ENCODE data around the gene LMO1.

Gene LMO1

DNA sequence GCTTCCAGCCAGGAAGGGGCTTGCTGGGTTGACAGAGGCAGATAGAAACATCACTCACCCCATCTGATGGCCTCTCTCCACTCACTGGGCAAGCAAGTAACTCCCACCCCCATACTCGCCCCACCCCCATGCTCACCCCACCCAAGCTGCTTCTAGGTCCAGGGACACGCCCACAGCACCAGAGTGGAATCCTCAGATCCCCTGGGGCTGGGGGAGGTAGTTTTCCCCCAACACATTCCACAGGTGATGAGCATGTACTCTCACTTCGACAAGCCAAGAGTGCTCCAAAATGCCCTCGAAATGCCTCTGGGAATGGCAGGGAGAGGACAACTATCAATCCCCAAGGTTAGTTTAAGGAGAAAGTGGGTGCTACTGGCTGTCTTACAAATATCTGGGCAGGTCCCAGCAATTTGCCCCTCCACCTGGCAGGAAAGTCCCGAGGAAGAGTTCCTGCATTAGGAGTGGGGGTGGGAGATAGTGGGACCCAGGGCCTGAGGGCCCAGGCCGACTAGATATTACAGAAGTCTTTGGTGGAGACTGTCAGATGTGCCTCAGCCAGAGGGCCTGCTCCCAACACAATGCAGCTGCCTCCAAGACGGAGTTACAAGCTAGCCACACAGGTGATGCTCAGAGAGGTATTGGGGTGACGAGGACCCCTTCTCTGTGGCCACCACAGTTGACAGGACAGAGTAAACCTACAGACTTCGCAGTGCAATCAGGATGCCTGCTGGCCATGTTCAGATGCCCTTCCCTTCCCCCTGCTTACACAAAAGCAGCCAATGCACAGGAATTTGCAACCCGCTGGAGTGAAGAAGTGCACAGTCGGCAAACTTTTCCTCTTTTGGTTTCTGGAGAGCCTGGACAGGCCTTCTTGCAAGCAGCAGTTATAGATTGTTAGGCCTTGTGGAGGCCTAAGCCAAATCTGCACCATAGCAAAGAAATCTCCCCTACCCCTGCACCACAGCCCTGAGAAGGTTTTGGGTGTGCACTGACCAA is 2.9 kb upstream of the LMO1 start:
- in situ Hi-C loops (cut with HindIII; ENCODE audit: low sequenced_read_pairs) = no loop called here

DNA sequence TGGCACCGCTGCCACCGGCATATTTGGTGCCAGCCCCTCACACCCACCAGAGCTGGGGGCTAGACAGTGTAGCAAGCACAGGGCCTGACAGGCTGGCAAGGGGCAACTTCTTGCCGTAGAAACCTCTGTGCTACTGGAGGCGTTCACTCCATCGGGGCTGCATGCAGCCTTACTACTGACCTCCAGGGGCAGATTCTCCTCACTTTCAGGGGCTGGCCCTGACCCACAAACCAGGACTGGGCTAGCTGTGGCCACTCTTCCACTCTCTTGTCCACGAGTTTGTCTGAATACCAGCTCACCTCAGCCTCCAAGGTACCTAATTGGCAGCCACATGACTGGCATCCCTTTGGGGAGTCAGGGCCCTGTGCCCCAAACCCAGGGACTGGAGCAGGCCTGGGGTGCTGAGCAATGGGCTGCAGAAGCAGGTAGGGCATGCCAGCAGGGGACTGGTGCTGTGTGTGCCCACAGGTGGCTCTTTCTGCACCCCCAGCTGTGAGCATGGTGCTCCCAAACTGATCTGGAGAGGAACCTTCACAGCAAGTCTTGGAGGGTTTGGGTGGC is 2.1 kb upstream of the LMO1 start:
- in situ Hi-C loops (cut with HindIII; ENCODE audit: low sequenced_read_pairs) = no loop called here

- in situ Hi-C loops (cut with HindIII; ENCODE audit: low sequenced_read_pairs) = no loop called here
Measured at GRCh38 chr11:8263109-8263768, 439 bp downstream of the LMO1 start.

DNA sequence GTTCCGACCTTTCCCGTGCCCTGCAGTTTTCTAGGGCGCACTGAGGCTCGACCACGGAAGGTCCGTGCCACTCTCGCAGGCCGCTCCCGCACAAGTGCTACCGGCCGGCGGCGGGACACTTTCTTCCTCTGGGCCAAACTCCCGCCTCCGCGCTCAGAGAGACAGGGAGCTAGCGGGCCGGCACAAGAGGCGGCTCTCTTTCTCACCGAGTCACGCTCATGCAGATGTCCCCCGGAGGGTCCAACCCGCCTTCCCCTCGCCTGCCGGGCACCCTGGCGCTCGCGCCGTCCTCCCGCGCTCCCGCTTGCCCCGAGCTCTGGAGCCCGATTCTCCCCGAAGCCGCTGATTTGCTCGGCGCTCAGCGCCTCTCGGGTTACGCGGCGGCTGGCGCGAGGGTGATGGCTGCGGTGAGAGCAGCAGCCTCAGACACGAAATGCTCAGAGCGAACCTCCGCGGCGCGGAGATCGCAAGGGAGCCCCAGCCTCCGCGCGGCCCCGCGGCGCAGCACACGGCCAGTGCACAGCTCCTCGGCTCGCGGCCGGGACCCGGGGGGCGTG is 1.0 kb downstream of the LMO1 start:
- in situ Hi-C loops (cut with HindIII; ENCODE audit: low sequenced_read_pairs) = no loop called here

DNA sequence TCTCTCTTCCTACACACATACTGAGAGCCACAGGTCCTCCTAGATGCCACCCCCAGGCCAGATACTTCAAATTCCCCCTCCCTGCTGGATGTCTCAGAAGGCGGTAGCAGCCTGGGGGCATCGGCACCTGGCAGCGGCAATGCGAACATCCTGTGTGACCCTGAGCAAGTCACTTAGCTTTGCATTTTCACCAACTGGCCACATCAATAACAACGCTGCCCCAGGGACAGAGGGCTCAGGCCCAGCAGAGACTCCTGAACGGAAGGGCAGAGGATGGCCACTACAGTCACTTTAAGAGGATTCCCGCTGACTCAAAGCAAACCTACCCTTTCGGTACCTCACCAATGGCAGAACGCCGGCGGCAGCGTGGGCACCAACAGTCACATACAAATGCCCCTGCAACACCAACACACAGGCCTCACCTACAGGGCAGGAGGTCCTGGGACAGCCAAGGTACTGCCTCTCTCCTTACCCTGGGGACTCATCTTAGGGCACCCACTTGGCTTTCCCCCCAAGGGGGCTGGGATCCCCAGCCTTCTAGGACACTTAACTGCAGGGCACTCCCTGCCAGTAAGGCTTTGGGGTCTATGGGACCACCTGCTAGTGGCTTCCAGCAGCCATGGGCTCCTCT is 1.6 kb downstream of the LMO1 start:
- in situ Hi-C loops (cut with HindIII; ENCODE audit: low sequenced_read_pairs) = no loop called here

GRCh38 chr11:8261291-8261690 is 2.4 kb downstream of the LMO1 start:
- in situ Hi-C loops (cut with HindIII; ENCODE audit: low sequenced_read_pairs) = no loop called here

DNA sequence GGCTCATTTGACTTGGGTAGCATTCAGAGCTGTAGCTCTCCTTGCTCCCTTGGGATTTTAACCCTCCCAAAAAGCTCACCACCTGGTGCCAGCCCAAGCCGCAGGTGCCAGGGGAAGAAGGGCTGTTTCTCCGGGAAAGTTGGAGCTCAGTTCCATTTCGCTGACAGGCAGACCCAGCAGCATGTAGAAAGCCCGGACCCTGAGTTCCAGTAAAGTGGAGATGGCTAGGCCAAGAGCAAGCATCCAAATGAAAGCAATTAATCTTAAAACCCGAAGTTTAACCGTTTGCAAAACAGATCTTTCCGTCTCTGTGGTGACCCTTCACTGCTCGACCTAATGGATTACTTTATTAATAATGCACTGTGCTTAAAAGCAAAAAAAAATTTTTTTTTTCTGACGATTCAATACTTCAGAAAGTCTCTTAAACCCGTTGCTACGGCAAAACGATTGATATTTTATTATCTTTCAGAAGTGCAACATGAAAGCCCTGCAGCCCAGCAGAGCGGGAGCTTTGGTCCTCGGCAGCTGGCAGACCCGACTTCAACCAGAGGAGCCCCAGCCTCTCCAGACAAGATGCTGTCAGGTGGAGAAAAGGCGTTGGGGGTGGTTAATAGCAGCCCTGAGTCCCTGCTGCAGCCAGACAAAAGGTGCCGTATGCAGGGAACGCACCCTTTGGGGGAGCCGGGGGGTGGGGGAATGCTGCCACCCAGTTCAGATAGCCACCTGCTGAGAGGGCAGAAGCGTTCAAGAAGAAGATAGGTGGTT is 3.3 kb downstream of the LMO1 start:
- in situ Hi-C loops (cut with HindIII; ENCODE audit: low sequenced_read_pairs) = no loop called here

- in situ Hi-C loops (cut with HindIII; ENCODE audit: low sequenced_read_pairs) = no loop called here
Measured at GRCh38 chr11:8259306-8259959, 4.2 kb downstream of the LMO1 start.

DNA sequence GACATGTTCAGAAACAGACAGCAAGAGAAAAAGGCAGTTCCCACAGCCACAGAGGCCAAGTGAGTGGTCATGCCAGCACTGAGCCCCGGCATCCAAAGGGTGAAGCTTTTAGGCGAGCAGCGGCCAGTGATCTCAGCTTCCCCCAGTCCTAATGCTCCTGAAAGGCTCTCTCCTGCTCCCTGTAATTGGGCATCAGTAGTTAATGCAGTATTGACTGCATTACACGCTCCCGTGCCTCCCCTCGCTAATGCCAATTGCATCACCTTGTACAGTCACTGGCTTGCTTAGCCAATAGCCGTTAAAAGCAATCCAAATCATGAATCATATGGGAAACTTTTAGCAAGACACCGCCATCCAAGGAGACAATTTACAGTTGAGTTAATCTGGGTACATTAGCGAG is 4.9 kb downstream of the LMO1 start:
- in situ Hi-C loops (cut with HindIII; ENCODE audit: low sequenced_read_pairs) = no loop called here

GRCh38 chr11:8258289-8258688 is 5.4 kb downstream of the LMO1 start:
- in situ Hi-C loops (cut with HindIII; ENCODE audit: low sequenced_read_pairs) = no loop called here

DNA sequence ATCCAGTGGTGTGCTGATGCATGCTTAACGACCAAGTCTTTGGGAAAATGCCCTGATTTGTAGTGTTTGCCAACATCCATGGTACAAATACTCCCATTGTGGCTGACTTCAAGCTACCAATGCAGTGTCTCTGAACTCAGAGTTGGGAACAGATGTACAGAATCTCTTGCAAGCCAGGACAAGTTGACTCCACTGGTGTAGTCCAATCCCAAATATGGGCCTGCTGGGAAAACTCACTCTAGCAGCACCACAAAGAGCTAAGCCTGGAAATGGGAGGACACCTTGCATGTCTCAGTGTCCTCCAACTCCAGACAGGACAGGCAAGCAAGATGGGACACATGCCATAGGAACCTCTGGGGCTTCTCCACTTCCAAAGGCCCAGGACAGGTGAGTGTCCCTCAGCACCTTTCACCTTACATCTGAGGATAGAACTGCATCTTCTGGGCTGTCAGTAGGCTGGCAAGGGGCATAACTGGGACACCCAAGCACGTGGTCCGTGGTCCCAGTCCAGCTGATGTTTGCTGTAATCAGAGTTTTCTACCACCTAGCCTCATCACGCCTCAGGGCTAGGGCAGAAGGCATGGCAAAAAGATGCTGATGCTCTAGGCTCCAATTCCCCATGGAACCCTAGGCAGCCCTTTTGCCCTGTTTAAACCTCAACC is 6.5 kb downstream of the LMO1 start:
- in situ Hi-C loops (cut with HindIII; ENCODE audit: low sequenced_read_pairs) = no loop called here

DNA sequence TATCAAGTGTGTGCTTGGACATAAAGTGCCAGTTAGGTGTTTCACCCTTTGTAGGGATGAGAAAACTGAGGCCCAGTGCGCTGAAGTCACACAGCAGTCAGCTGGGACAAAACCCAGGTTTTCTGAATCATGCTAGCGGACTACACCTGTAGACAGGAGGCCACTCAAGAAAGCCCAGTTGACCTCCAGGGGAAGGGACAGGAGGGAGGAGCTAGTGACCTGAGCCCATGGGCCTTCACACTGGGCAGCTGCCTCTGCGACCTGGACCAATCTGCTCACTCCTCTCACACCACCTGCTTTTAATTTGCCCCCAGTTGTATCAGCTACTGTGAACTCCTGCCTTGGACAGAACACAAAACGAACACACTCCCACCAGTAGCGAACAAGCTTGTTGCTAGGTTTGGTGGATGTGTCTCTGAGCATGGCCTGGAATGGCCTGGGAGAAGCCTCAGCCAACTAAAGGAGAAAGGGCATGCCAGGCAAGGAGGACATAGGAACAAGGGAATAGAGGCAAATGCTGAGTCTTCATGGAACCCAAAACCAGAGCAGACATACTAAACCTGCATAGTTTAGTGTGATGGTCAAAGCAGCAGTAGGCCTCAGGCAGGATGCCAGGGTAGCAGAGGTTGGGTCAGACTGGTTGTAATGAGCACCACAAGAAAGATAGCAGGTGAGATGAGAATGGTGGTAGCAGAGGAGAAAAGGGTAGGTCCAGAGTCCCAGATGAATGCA is 7.2 kb downstream of the LMO1 start:
- in situ Hi-C loops (cut with HindIII; ENCODE audit: low sequenced_read_pairs) = no loop called here

DNA sequence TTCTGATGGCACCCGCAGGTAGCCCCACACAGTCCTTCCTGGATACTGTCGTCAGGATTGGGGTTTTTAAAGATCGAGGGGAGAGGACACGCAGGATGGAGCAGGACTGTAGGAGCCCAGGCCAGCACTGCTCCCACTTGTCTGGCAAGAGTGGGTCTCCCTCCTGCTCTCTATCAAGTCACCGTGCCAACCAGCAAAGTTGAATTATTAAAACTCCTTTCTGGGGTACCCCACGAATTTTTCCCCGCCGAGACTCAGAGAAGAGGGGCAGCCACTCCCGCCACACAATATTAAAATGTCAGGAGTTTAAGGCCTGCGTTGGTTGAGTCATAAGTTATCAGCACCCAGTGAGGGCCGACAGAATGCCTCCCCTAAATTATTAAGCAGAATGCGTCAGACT is 10.1 kb downstream of the LMO1 start:
- in situ Hi-C loops (cut with HindIII; ENCODE audit: low sequenced_read_pairs) = no loop called here

- in situ Hi-C loops (cut with HindIII; ENCODE audit: low sequenced_read_pairs) = no loop called here
Measured at GRCh38 chr11:8252946-8253345, 10.7 kb downstream of the LMO1 start.

- in situ Hi-C loops (cut with HindIII; ENCODE audit: low sequenced_read_pairs) = no loop called here
Measured at GRCh38 chr11:8252388-8252787, 11.3 kb downstream of the LMO1 start.

DNA sequence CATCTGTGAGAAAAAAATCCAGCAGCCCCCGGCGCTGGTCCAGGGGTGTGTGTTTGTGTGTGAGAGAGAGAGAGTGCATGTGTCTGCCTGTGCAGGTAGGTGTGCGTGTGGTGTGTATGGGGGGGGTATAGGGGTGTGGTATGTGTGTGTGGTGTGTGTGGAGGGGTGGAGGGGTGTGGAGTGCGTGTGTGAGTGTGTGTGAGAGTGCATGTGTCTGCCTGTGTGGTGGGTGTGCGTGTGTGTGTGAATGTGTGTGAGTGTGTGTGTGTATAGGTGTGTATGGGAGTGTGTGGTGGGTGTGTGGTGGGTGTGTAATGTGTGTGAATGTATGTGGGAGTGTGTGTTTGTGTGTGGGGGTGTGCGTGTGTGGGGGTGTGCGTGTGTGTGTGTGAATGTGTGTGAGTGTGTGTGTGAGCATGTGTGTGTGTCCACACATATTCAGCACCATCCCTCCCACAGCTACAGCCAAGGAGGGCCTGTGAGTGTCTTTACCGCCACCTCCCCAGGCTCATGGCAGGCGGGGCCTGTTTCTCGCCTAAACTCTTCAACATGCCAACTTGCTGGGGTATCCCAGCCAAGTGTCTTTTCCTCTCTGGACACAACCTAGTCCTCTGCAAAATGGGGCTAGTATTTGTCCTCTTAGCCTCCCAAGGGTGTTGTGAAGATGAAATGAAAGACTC is 11.9 kb downstream of the LMO1 start:
- in situ Hi-C loops (cut with HindIII; ENCODE audit: low sequenced_read_pairs) = no loop called here

- in situ Hi-C loops (cut with HindIII; ENCODE audit: low sequenced_read_pairs) = no loop called here
Measured at GRCh38 chr11:8250981-8251615, 12.6 kb downstream of the LMO1 start.

GRCh38 chr11:8250434-8250833 is 13.2 kb downstream of the LMO1 start:
- in situ Hi-C loops (cut with HindIII; ENCODE audit: low sequenced_read_pairs) = no loop called here

All from DLD1 (cell line).